Uterus (tissue), 2 donors: Measurements from ENCODE around the gene CEP63.

Experiments
- POLR2A ChIP-seq, 2 donors: fragments of 450-650 bp; IDR thresholded peaks; one replicate each; pipeline ENCODE4 v1.6.1; 2016; ENCODE audit warnings: antibody characterized with exemption in 2 of 2, mild to moderate bottlenecking in 1 of 2, moderate library complexity in 1 of 2
- TF ChIP-seq, protein P1 (sequence below), 4 experiments: fragments of 200-600 bp in 2 of 4; fragments of 450-650 bp in 2 of 4; sonication (generic) in 2 of 4; IDR thresholded peaks; one replicate each; pipeline ENCODE4 v1.5.1; 2016 to 2019; ENCODE audit warnings: antibody characterized with exemption in 4 of 4, mild to moderate bottlenecking in 2 of 4, moderate library complexity in 1 of 4

DNA sequence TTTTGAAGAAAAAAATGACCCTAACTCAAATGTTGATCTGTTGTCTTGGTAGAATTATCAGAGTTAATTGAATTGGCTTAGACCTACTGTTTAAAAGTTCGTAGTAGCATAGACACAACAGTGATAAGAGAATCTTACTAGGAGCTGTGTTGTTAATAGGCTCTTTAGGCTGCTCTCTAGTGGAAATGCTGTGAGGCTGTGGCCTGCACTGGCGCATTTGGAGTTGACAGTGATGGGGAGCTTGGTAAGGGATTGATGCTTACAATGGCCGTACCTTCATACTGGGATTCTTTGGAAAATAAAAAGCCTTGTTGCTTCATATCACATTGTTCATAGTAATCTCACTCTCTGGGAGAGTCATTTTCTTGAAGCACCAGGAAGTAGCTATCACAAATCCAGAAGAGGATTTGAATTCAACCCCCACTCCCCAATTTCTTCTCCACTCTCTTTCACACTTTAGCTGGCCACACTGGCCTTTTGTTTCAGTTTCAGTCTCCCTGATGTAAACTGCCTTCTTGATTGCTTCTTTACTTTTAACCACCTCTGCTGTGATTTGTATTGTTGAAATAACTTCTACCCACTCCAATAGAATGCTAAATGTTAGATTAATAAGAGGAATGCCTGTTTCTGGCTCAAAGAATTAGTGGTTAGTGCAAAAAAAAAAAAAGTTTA is 56.6 kb downstream of the CEP63 start:
- no peak for TF ChIP-seq POLR2A (IDR thresholded peaks at IDR 0.05)
- TF ChIP-seq, protein P1, sequence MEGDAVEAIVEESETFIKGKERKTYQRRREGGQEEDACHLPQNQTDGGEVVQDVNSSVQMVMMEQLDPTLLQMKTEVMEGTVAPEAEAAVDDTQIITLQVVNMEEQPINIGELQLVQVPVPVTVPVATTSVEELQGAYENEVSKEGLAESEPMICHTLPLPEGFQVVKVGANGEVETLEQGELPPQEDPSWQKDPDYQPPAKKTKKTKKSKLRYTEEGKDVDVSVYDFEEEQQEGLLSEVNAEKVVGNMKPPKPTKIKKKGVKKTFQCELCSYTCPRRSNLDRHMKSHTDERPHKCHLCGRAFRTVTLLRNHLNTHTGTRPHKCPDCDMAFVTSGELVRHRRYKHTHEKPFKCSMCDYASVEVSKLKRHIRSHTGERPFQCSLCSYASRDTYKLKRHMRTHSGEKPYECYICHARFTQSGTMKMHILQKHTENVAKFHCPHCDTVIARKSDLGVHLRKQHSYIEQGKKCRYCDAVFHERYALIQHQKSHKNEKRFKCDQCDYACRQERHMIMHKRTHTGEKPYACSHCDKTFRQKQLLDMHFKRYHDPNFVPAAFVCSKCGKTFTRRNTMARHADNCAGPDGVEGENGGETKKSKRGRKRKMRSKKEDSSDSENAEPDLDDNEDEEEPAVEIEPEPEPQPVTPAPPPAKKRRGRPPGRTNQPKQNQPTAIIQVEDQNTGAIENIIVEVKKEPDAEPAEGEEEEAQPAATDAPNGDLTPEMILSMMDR (IDR thresholded peaks at IDR 0.05) = no peak
